Measurements from ENCODE around the gene LARP4. TPM values are rescaled to one million over a fixed set of nuclear protein-coding genes. Genes with fewer than 3 reads are reported as not detected.

Gene LARP4
- total and polyA plus RNA-seq, 2 experiments from 2014 or later: 59.1 to 88.8 TPM

DNA sequence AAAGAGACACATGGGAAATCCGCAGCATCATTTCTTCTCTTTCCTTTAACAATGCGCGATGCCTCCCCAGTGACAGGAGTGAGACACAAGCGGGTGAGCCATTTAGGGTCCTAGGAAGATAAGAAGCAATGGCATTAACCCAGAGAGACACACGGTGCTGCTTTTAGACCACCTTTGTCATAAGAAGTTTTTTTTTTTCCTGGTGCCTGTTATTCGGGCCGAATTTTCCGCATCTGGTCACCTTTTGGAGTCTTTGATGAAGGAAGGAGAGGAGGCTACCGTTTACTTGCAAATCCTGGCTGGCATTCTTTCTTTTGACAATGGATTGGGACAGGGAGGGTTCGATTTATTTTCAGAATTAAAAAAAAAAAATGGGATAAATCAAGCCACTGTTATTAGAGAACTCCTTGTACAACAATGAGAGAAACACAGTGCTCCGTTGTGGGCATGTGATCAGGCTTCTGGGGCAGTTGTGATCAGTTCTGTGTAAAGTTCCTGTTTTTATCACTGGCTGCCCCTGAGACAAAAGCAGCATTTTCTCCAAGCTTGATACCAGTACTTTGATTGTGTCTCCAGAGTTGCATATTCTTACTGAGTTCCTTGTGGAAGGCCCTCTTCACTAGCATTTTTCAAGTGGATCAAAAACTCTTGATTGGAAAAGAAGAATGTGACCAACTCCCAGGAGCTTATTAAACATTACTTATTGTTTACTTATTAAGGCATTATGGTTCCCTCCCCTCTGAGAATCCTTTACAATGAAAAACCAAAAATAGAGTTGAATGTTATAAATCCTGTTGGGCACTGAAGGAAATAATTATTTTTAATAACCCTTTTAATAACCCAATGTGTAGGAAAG lies 105.2 kb downstream of the LARP4 start:
- Histone ChIP-seq H3K4me2 (peak overlapping the region; percentile 88), H3K4me1 (ENCODE audit: insufficient read depth) (peaks cover 17% of the 10 kb centered on the region), H4K20me1 (replicated peaks; ENCODE audit: insufficient read depth) (peaks cover 5% of the 10 kb centered on the region; the same call in 1 of the 2 replicates), H3F3A (replicated peaks; ENCODE audit: low read depth) (no peaks in the 10 kb centered on the region), H3K27me3 (ENCODE audit: insufficient read depth) (no peaks in the 10 kb centered on the region), H3K9me2 (ENCODE audit: insufficient read depth) (no peaks in the 10 kb centered on the region), H3K36me3 (ENCODE audit: insufficient read depth) (no peaks in the 10 kb centered on the region), H3K4me3 (peak overlapping the region; percentile 73), H3K79me2 (replicated peaks; ENCODE audit: insufficient read depth) (peaks cover 57% of the 10 kb centered on the region), H2AFZ (peak overlapping the region; percentile 83), H3K27ac (ENCODE audit: low read depth) (peak overlapping the region; percentile 88; the same call in 1 of the 2 replicates)
- ATAC-seq: peak; percentile 5
- H3K27ac Mint-ChIP-seq: peak overlapping the region; percentile 81
- no peak for DNase-seq (ENCODE audit: low spot score)
- TF ChIP-seq ZNF331 (CRISPR knock-in tag; IDR thresholded peaks at IDR 0.05; ENCODE audit: low read depth) (no peak), STAT1 (IDR thresholded peaks at IDR 0.05; ENCODE audit: unreplicated experiment) (no peak), CREB1 (CRISPR knock-in tag; IDR thresholded peaks at IDR 0.05; ENCODE audit: low read depth) (no peak), ZNF114 (CRISPR knock-in tag; IDR thresholded peaks at IDR 0.05) (no peak), NANOG (IDR thresholded peaks at IDR 0.05; ENCODE audit: borderline replicate concordance) (no peak), JUNB (IDR thresholded peaks at IDR 0.05; ENCODE audit: unreplicated experiment) (no peak), CTCF (conservative IDR thresholded peaks at IDR 0.05; ENCODE audit: low read depth in 2 of 2) (no peak), EZH2phosphoT487 (IDR thresholded peaks at IDR 0.05; ENCODE audit: unreplicated experiment) (no peak), POLR2AphosphoS5 (IDR thresholded peaks at IDR 0.05; ENCODE audit: low read depth) (no peak), EZH2 (IDR thresholded peaks at IDR 0.05; ENCODE audit: low read depth, unreplicated experiment) (no peak)
- TF ChIP-seq, protein P1, sequence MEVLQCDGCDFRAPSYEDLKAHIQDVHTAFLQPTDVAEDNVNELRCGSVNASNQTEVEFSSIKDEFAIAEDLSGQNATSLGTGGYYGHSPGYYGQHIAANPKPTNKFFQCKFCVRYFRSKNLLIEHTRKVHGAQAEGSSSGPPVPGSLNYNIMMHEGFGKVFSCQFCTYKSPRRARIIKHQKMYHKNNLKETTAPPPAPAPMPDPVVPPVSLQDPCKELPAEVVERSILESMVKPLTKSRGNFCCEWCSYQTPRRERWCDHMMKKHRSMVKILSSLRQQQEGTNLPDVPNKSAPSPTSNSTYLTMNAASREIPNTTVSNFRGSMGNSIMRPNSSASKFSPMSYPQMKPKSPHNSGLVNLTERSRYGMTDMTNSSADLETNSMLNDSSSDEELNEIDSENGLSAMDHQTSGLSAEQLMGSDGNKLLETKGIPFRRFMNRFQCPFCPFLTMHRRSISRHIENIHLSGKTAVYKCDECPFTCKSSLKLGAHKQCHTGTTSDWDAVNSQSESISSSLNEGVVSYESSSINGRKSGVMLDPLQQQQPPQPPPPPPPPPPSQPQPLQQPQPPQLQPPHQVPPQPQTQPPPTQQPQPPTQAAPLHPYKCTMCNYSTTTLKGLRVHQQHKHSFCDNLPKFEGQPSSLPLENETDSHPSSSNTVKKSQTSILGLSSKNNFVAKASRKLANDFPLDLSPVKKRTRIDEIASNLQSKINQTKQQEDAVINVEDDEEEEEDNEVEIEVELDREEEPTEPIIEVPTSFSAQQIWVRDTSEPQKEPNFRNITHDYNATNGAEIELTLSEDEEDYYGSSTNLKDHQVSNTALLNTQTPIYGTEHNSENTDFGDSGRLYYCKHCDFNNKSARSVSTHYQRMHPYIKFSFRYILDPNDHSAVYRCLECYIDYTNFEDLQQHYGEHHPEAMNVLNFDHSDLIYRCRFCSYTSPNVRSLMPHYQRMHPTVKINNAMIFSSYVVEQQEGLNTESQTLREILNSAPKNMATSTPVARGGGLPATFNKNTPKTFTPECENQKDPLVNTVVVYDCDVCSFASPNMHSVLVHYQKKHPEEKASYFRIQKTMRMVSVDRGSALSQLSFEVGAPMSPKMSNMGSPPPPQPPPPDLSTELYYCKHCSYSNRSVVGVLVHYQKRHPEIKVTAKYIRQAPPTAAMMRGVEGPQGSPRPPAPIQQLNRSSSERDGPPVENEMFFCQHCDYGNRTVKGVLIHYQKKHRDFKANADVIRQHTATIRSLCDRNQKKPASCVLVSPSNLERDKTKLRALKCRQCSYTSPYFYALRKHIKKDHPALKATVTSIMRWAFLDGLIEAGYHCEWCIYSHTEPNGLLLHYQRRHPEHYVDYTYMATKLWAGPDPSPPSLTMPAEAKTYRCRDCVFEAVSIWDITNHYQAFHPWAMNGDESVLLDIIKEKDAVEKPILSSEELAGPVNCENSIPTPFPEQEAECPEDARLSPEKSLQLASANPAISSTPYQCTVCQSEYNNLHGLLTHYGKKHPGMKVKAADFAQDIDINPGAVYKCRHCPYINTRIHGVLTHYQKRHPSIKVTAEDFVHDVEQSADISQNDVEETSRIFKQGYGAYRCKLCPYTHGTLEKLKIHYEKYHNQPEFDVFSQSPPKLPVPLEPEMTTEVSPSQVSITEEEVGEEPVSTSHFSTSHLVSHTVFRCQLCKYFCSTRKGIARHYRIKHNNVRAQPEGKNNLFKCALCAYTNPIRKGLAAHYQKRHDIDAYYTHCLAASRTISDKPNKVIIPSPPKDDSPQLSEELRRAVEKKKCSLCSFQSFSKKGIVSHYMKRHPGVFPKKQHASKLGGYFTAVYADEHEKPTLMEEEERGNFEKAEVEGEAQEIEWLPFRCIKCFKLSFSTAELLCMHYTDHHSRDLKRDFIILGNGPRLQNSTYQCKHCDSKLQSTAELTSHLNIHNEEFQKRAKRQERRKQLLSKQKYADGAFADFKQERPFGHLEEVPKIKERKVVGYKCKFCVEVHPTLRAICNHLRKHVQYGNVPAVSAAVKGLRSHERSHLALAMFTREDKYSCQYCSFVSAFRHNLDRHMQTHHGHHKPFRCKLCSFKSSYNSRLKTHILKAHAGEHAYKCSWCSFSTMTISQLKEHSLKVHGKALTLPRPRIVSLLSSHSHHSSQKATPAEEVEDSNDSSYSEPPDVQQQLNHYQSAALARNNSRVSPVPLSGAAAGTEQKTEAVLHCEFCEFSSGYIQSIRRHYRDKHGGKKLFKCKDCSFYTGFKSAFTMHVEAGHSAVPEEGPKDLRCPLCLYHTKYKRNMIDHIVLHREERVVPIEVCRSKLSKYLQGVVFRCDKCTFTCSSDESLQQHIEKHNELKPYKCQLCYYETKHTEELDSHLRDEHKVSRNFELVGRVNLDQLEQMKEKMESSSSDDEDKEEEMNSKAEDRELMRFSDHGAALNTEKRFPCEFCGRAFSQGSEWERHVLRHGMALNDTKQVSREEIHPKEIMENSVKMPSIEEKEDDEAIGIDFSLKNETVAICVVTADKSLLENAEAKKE (CRISPR knock-in tag; IDR thresholded peaks at IDR 0.05): no peak
- TF ChIP-seq, protein P2, sequence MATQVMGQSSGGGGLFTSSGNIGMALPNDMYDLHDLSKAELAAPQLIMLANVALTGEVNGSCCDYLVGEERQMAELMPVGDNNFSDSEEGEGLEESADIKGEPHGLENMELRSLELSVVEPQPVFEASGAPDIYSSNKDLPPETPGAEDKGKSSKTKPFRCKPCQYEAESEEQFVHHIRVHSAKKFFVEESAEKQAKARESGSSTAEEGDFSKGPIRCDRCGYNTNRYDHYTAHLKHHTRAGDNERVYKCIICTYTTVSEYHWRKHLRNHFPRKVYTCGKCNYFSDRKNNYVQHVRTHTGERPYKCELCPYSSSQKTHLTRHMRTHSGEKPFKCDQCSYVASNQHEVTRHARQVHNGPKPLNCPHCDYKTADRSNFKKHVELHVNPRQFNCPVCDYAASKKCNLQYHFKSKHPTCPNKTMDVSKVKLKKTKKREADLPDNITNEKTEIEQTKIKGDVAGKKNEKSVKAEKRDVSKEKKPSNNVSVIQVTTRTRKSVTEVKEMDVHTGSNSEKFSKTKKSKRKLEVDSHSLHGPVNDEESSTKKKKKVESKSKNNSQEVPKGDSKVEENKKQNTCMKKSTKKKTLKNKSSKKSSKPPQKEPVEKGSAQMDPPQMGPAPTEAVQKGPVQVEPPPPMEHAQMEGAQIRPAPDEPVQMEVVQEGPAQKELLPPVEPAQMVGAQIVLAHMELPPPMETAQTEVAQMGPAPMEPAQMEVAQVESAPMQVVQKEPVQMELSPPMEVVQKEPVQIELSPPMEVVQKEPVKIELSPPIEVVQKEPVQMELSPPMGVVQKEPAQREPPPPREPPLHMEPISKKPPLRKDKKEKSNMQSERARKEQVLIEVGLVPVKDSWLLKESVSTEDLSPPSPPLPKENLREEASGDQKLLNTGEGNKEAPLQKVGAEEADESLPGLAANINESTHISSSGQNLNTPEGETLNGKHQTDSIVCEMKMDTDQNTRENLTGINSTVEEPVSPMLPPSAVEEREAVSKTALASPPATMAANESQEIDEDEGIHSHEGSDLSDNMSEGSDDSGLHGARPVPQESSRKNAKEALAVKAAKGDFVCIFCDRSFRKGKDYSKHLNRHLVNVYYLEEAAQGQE (IDR thresholded peaks at IDR 0.05; ENCODE audit: unreplicated experiment): no peak
- TF ChIP-seq, protein P3, sequence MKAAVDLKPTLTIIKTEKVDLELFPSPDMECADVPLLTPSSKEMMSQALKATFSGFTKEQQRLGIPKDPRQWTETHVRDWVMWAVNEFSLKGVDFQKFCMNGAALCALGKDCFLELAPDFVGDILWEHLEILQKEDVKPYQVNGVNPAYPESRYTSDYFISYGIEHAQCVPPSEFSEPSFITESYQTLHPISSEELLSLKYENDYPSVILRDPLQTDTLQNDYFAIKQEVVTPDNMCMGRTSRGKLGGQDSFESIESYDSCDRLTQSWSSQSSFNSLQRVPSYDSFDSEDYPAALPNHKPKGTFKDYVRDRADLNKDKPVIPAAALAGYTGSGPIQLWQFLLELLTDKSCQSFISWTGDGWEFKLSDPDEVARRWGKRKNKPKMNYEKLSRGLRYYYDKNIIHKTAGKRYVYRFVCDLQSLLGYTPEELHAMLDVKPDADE (IDR thresholded peaks at IDR 0.05): no peak
- peaks cover 3% of the 10 kb centered on the region; the same call in 2 of the 3 replicates for H3K9me3 Mint-ChIP-seq
- peaks cover 1% of the 10 kb centered on the region; the same call in 1 of the 3 replicates for H3K36me3 Mint-ChIP-seq (ENCODE audit: low read depth)
- peaks cover 30% of the 10 kb centered on the region for H3K4me1 Mint-ChIP-seq
- H3K27me3 Mint-ChIP-seq (ENCODE audit: insufficient read depth, low read depth, poor library complexity): peaks cover 7% of the 10 kb centered on the region
- H3K4me3 Mint-ChIP-seq: peak overlapping the region; percentile 96
